Measurements from ENCODE around the gene KDELR1. TPM values are rescaled to one million over a fixed set of nuclear protein-coding genes. Genes with fewer than 3 reads are reported as not detected.

KDELR1 gene
- 138 TPM for total RNA-seq
- long read RNA-seq, transcript KDELR1-201 (5 exons, 1,557 nt): major isoform, 91 of 97 reads
- long read RNA-seq, partial matches to known transcripts: 4 of 97 reads
- long read RNA-seq, other reads (novel, unspliced or antisense): 1 of 97 reads

DNA sequence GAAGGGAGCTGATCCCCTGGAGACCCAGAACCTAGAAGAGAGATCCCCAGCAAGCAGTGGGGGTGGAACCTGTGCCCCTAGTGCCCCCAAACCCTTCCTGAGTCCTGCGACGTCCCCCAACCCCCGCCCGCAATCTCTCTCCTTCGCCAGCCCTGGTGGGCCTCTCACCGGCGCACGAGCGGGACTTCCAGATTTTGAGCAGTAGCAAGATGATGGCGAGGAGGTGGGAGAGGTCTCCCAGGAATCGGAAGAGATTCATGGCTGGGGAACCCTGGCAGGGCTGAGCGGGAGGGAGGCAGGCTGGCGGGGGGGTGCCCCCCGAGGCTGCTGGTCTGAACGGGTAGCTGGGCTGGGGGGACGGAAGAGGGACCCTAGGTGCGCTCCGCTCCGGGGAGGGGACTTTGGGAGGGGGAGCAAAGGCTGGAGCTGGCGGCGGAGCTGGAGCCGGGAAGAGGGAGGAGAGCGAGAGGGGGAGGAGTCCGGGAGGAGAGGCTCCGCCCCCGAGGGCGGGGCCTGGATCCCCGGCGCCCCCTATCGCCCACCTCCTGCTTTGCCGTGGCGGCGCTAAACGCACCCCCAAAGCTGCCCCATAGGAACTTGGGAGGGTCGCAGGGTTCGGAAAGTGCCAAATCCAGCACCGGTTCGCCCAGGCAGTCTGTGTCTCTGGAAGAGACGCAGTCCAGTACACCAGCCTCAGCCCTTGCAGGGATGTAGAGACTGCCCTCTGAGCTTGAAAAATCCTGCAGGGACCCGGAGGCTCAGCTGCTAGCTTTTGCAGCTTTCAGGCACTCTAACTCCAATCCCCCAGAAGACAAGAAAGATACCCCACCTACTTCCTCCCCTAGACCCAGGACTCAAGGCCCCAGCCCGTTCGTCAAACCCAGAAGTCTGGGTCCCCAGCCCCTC, at the start of gene KDELR1:
Gene KDELR1, minus strand, starts transcription at position 452 of the 906 bp plus-strand sequence. Its CDS starts 193 bp downstream, at position 259.
- TF ChIP-seq, protein P1, sequence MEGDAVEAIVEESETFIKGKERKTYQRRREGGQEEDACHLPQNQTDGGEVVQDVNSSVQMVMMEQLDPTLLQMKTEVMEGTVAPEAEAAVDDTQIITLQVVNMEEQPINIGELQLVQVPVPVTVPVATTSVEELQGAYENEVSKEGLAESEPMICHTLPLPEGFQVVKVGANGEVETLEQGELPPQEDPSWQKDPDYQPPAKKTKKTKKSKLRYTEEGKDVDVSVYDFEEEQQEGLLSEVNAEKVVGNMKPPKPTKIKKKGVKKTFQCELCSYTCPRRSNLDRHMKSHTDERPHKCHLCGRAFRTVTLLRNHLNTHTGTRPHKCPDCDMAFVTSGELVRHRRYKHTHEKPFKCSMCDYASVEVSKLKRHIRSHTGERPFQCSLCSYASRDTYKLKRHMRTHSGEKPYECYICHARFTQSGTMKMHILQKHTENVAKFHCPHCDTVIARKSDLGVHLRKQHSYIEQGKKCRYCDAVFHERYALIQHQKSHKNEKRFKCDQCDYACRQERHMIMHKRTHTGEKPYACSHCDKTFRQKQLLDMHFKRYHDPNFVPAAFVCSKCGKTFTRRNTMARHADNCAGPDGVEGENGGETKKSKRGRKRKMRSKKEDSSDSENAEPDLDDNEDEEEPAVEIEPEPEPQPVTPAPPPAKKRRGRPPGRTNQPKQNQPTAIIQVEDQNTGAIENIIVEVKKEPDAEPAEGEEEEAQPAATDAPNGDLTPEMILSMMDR (IDR thresholded peaks at IDR 0.05): peak; percentile 92
- peak; percentile 89 for DNase-seq
- Histone ChIP-seq H3K9me3 (no peaks in the 10 kb centered on the region), H3K4me1 (no peaks in the 10 kb centered on the region), H3K4me3 (peak within 1 kb of the TSS; percentile 96), H3K27me3 (peaks cover 37% of the 10 kb centered on the region), H3K27ac (peak within 1 kb of the TSS; percentile 93), H3K36me3 (peaks cover 29% of the 10 kb centered on the region)
- ATAC-seq: peak; percentile 96
- intact Hi-C loops (cut with DNase I): no loop called here

DNA sequence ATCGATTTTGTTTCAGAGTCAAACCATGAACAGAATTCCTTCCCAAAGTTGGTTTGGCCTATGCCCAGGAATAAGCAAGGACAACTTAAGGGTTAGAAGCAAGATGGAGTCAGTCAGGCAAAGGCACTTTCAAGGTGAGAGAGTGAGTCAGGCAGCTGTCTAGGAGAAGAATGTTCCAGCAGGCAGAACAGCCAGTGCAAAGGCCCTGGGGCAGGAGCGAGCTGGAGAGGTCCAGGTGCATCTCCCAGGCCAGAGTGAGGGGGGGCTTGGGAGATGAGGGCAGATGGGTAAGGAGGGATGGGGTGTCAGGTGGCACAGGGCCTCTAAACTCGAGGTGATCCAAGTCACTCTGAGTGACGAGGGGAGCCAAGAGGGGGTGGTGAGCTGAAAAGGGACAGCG, 45.2 kb upstream of the KDELR1 start:
- Histone ChIP-seq H3K27me3 (peaks cover 14% of the 10 kb centered on the region), H3K4me3 (no peak overlapping the region), H3K27ac (no peak overlapping the region), H3K36me3 (no peaks in the 10 kb centered on the region), H3K9me3 (no peaks in the 10 kb centered on the region), H3K4me1 (no peaks in the 10 kb centered on the region)
- TF ChIP-seq, protein P1 (IDR thresholded peaks at IDR 0.05): no peak
- ATAC-seq: no peak
- intact Hi-C loops (cut with DNase I): no loop called here
- no peak for DNase-seq

DNA sequence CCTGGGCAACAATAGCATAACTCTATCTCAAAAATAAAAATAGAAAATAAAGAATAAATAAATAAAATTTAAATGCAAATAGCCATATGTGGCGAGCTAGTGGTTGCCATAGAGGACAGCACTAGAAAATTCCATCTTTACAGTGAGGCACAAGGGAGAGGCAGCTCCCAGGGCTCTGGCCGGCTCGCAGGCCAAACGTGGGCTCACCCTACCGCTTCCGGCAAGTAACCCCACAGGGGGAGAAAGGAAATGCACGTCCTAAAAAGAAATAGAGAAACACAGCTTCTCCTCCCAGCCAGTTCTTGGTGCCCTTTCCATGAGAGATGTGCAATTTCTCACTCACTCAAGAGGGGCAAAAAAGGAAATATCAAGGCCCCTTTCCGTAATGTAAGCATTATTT, 42.0 kb upstream of the KDELR1 start:
- DNase-seq (no peak), ATAC-seq (no peak)
- no peaks in the 10 kb centered on the region for H3K9me3 ChIP-seq
- no peak overlapping the region for H3K4me3 ChIP-seq
- no peaks in the 10 kb centered on the region for H3K36me3 ChIP-seq
- H3K4me1 ChIP-seq: no peaks in the 10 kb centered on the region
- H3K27ac ChIP-seq: no peak overlapping the region
- intact Hi-C loops (cut with DNase I): no loop called here
- TF ChIP-seq, protein P1 (IDR thresholded peaks at IDR 0.05): no peak
- H3K27me3 ChIP-seq: peaks cover 5% of the 10 kb centered on the region

DNA sequence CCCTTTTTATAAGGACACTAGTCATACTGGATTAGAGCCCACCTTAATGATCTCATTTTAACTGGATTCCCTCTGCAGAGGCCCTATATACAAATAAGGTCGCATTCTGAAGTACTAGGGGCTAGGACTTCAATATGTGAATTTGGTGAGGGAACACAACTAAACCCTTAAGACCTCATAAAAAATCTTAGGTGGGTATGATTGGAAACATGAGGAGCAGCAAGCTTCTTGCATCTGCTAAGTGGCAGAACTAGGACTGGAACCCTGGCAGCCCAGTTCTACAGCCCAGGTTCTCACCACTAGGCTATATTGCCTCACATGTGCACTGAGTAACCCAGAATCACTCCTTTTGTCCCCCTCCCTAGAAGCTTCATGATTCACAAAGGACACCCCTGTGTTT, 37.3 kb upstream of the KDELR1 start:
- no peaks in the 10 kb centered on the region for H3K36me3 ChIP-seq
- H3K27me3 ChIP-seq: no peaks in the 10 kb centered on the region
- H3K27ac ChIP-seq: no peak overlapping the region
- H3K4me1 ChIP-seq: peaks cover 5% of the 10 kb centered on the region
- TF ChIP-seq, protein P1 (IDR thresholded peaks at IDR 0.05): no peak
- DNase-seq (no peak), ATAC-seq (no peak)
- no peaks in the 10 kb centered on the region for H3K9me3 ChIP-seq
- intact Hi-C loops (cut with DNase I): no loop called here
- no peak overlapping the region for H3K4me3 ChIP-seq

DNA sequence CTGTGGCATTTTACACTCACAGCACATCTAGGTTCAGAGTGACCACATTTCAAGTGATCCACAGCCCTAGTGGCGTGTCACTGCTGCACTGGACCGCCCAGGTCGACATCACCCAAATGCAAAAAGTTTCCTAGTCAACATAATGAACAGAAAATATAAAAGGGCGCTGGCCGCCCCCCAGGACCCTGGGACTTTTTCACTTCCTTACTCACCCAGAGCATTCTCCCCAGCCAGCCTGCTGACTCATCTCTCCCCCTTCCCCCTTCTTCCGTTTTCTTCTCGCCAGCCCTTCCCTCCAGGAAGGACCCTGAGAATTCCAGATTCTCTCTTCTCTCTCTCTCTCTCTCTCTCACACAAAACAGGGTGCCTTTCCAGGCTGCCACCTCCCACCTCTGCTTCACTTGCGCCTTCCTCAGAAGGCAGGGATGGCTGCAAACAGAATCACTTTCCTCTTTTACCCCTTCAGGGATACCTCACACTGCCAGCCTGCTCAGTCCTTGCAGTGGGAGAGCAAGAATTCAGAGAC, 33.4 kb upstream of the KDELR1 start:
- Histone ChIP-seq H3K36me3 (no peaks in the 10 kb centered on the region), H3K27me3 (no peaks in the 10 kb centered on the region), H3K4me1 (peaks cover 5% of the 10 kb centered on the region), H3K27ac (no peak overlapping the region), H3K4me3 (no peak overlapping the region), H3K9me3 (no peaks in the 10 kb centered on the region)
- peak; percentile 64 for ATAC-seq
- intact Hi-C loops (cut with DNase I): no loop called here
- TF ChIP-seq, protein P1 (IDR thresholded peaks at IDR 0.05): no peak
- no peak for DNase-seq

Measured in upper lobe of right lung (tissue), 1 donor.